ENCODE measurements around the gene NKX2-8. TPM values are rescaled to one million over a fixed set of nuclear protein-coding genes. Genes with fewer than 3 reads are reported as not detected.
A peak's percentile ranks its signal among the peaks of the same experiment; 100 is the strongest.

NKX2-8 gene
- total and polyA plus RNA-seq, 2 of the 13 experiments (the other 11 are each of a cell fraction or from before 2014, with no cell fraction given) = not detected

DNA sequence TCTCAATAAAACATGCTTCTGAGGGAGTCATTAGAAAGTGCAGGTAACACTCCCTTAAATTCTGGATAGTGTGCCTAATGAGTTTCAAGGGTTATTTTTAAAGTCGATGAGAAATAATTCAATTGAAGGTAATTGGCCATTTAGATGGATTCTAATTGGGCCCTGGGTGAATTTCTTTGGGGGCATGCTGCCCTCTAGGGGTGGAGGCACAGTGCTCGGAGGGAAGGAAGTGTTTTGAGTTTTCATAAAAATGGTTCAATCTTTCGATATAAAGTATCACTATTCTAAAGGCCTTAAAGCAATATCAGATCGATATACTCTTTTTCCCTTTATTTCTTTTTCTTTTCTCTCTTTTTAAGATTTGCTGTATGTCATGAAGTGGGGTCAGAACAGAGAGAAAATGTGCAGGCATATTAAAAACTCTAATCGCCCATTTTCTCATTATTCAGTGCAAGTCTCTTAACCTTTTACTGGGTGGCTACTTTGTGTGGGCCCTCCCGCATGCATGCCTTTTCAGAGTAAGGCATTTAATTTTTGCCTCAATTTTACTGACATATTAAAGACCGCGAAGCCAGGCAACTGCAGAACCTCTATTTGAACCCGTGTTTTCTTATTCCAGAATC lies 25.5 kb downstream of the NKX2-8 start:
- POLR2A ChIA-PET = no interaction called here
- in situ Hi-C loops (cut with HindIII; ENCODE audit: extremely low pct_ligation_motif_present, low pct_unique_long_range_greater_than_20kb) (loop anchor here (10.0 kb wide), 1 partner anchor 388 kb away; no protein-coding TSS in a partner anchor), intact Hi-C loops (cut with micrococcal nuclease; ENCODE audit: unreplicated experiment) (loop anchor here (1.0 to 5.0 kb wide), 5 partner anchors 48 to 674 kb away; no protein-coding TSS in a partner anchor)
- Histone ChIP-seq H3K9me3 (ENCODE audit: low read length) (no peaks in the 10 kb centered on the region), H3K4me2 (ENCODE audit: low read depth, low read length) (no peak overlapping the region), H3K79me2 (ENCODE audit: insufficient read depth, low read length) (no peaks in the 10 kb centered on the region), H3K27ac (ENCODE audit: extremely low read length, insufficient read depth, low read length) (no peak overlapping the region), H4K20me1 (ENCODE audit: insufficient read depth, low read length) (no peaks in the 10 kb centered on the region), H3K36me3 (replicated peaks in 1 of 2; ENCODE audit: control insufficient read depth in 1 of 2, insufficient read depth in 2 of 2, low read length in 2 of 2) (no peaks in the 10 kb centered on the region), H2AFZ (ENCODE audit: low read length) (no peak overlapping the region), H3K27me3 (ENCODE audit: control insufficient read depth in 1 of 2, insufficient read depth in 2 of 2, low read length in 2 of 2) (peaks cover 0 to 22% of the 10 kb centered on the region in 2 experiments; a peak in 2 of 5 replicates), H3K4me1 (ENCODE audit: insufficient read depth, low read length) (no peaks in the 10 kb centered on the region), H3K4me3 (replicated peaks in 1 of 3; ENCODE audit: insufficient read depth in 1 of 3, low read depth in 2 of 3, low read length in 3 of 3) (no peak overlapping the region), H3K9ac (ENCODE audit: insufficient read depth, low read depth, low read length) (no peak overlapping the region)
- ATAC-seq (peak; percentile 82), DNase-seq (ENCODE audit: low spot score) (peak; percentile 45), FAIRE-seq (no peak)
- CTCF ChIA-PET (ENCODE audit: low intra/inter-chr PET ratio, low total read pairs) = interaction anchor here (1.4 to 4.7 kb wide), 5 partner anchors 31 to 593 kb away, joined by 3 to 24 read pairs (median 5); no protein-coding TSS in a partner anchor
- WGBS (ENCODE audit: low lambda C conversion rate) = 28% methylated on average over 9 of the region's 9 CpGs
- BruUV-seq (replicated peaks) = no TSS peak
- TF ChIP-seq ZNF317 (CRISPR knock-in tag; IDR thresholded peaks at IDR 0.05) (no peak), SP2 (CRISPR knock-in tag; IDR thresholded peaks at IDR 0.05) (no peak), XRCC5 (optimal IDR thresholded peaks at IDR 0.05; ENCODE audit: low read length) (peak; percentile 48), FOXK1 (CRISPR knock-in tag; IDR thresholded peaks at IDR 0.05; ENCODE audit: borderline replicate concordance, low read depth) (no peak), TRAFD1 (CRISPR knock-in tag; IDR thresholded peaks at IDR 0.05; ENCODE audit: borderline replicate concordance) (no peak), DNMT1 (CRISPR knock-in tag; IDR thresholded peaks at IDR 0.05) (no peak), ZNF354B (CRISPR knock-in tag; IDR thresholded peaks at IDR 0.05) (no peak), ARID3A (IDR thresholded peaks at IDR 0.05; ENCODE audit: low read depth, low read length) (peak; percentile 59; the same call in 1 of the 2 replicates), TAF1 (CRISPR knock-in tag; IDR thresholded peaks at IDR 0.05) (no peak), STAG1 (CRISPR knock-in tag; IDR thresholded peaks at IDR 0.05) (peak; percentile 71), ISL2 (CRISPR knock-in tag; IDR thresholded peaks at IDR 0.05) (no peak), SOX5 (CRISPR knock-in tag; IDR thresholded peaks at IDR 0.05; ENCODE audit: borderline replicate concordance) (no peak), SOX6 (IDR thresholded peaks at IDR 0.05) (no peak), SOX6 (CRISPR knock-in tag; IDR thresholded peaks at IDR 0.05) (no peak), KAT7 (CRISPR knock-in tag; IDR thresholded peaks at IDR 0.05; ENCODE audit: borderline replicate concordance) (no peak), TBP (CRISPR knock-in tag; IDR thresholded peaks at IDR 0.05) (no peak)
- TF ChIP-seq, protein P1, sequence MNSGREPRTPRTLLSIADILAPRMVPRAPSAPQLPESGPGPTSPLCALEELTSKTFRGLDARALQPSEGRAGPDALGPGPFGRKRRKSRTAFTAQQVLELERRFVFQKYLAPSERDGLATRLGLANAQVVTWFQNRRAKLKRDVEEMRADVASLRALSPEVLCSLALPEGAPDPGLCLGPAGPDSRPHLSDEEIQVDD (CRISPR knock-in tag; IDR thresholded peaks at IDR 0.05; ENCODE audit: borderline replicate concordance) = no peak
- TF ChIP-seq, protein P2, sequence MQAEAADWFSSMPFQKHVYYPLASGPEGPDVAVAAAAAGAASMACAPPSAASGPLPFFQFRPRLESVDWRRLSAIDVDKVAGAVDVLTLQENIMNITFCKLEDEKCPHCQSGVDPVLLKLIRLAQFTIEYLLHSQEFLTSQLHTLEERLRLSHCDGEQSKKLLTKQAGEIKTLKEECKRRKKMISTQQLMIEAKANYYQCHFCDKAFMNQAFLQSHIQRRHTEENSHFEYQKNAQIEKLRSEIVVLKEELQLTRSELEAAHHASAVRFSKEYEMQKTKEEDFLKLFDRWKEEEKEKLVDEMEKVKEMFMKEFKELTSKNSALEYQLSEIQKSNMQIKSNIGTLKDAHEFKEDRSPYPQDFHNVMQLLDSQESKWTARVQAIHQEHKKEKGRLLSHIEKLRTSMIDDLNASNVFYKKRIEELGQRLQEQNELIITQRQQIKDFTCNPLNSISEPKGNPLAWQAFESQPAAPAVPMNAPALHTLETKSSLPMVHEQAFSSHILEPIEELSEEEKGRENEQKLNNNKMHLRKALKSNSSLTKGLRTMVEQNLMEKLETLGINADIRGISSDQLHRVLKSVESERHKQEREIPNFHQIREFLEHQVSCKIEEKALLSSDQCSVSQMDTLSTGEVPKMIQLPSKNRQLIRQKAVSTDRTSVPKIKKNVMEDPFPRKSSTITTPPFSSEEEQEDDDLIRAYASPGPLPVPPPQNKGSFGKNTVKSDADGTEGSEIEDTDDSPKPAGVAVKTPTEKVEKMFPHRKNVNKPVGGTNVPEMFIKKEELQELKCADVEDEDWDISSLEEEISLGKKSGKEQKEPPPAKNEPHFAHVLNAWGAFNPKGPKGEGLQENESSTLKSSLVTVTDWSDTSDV (CRISPR knock-in tag; IDR thresholded peaks at IDR 0.05) = no peak
